K562 (cell line): ENCODE measurements around the gene PGLYRP1. TPM values are rescaled to one million over a fixed set of nuclear protein-coding genes. Genes with fewer than 3 reads are reported as not detected.
A peak's percentile ranks its signal among the peaks of the same experiment; 100 is the strongest.

ENCODE experiments used
- ATAC-seq: fragments of 200-7000 bp; cut with Tn5 transposase; 3 replicates; pipeline ENCODE4 v1.9.1; 2020; ENCODE audit warnings: moderate library complexity
- BruUV-seq: library from RNA; stranded (reverse); fragments of 400-500 nt; replicated peaks from 2 replicates; lab custom pipeline; 2021; lab: Mats Ljungman, UMichigan
- CTCF ChIA-PET: fragments of 300-600 bp; formaldehyde crosslinking; extraction: SDS; loops from one replicate; lab custom pipeline; 2021; ENCODE audit warnings: low intra/inter-chr PET ratio; lab: Yijun Ruan, JAX
- POLR2A ChIA-PET: fragments of 300-600, 350-650 bp; sonication (Branson Sonifier 250); formaldehyde crosslinking; extraction: SDS; loops from one replicate; lab custom pipeline; 2021; ENCODE audit warnings: antibody characterized with exemption, inconsistent platforms; lab: Yijun Ruan, JAX
- DNase-seq, 4 experiments: peaks; one replicate each; pipeline versions ENCODE4 v3.0.0 to v3.0.0-alpha.2; 2011 to 2018; ENCODE audit warnings: low spot score in 3 of 4, mixed read lengths in 3 of 4; ENCODE audit errors: extremely low read depth in 1 of 4
- FAIRE-seq: peaks from 2 replicates; lab custom pipeline; 2011; peaks lifted over from hg19 to GRCh38; lab: Jason Lieb, UNC
- H2AFZ ChIP-seq: 2 replicates; pipeline ENCODE4 v1.6.0; 2011; ENCODE audit warnings: low read depth, low read length, control low read depth, inconsistent platforms
- H3K27ac ChIP-seq: fragments of 200-600 bp; 3 replicates; pipeline ENCODE4 v1.8.0; 2011; ENCODE audit warnings: low read depth, mild to moderate bottlenecking, control low read depth, inconsistent platforms, low read length, moderate library complexity, mixed read lengths; ENCODE audit errors: extremely low read depth
- H3K27me3 ChIP-seq, 2 experiments: fragments of 300-600 bp in 1 of 2; 2 replicates in 1 of 2; 3 replicates in 1 of 2; pipeline versions ENCODE4 v1.6.0 to v1.8.0; 2011; ENCODE audit warnings: inconsistent platforms in 2 of 2, low read length in 2 of 2, mild to moderate bottlenecking in 1 of 2, mixed read lengths in 1 of 2, moderate library complexity in 1 of 2; ENCODE audit not compliant: control insufficient read depth in 2 of 2, insufficient read depth in 2 of 2
- H3K36me3 ChIP-seq: fragments of 300-600 bp; 3 replicates; pipeline ENCODE4 v1.8.0; 2011; ENCODE audit warnings: mild to moderate bottlenecking, low read length, inconsistent platforms; ENCODE audit not compliant: control insufficient read depth, insufficient read depth
- H3K4me1 ChIP-seq, 2 experiments: fragments of 200-600 bp in 1 of 2; replicated peaks in 1 of 2; 2 replicates in 1 of 2; 3 replicates in 1 of 2; pipeline versions ENCODE4 v1.5.1 to v1.8.0; 2011; ENCODE audit warnings: inconsistent platforms in 2 of 2, low read length in 2 of 2, mild to moderate bottlenecking in 1 of 2, mixed read lengths in 1 of 2, moderate library complexity in 1 of 2; ENCODE audit not compliant: control insufficient read depth in 2 of 2, insufficient read depth in 2 of 2
- H3K4me2 ChIP-seq: 2 replicates; pipeline ENCODE4 v1.6.1; 2011; ENCODE audit warnings: low read length, control low read depth, inconsistent platforms, mixed read lengths; ENCODE audit not compliant: insufficient read depth
- H3K4me3 ChIP-seq: fragments of 200-600 bp; sonication (generic), shearing (Covaris generic); 2 replicates; pipeline ENCODE4 v1.5.1; 2016; ENCODE audit warnings: control low read depth, inconsistent platforms
- H3K79me2 ChIP-seq: fragments of 200-600 bp; 3 replicates; pipeline ENCODE4 v1.8.0; 2011; ENCODE audit warnings: low read length, inconsistent platforms; ENCODE audit not compliant: control insufficient read depth, insufficient read depth
- H3K9ac ChIP-seq, 2 experiments: 2 replicates each; pipeline versions ENCODE4 v1.6.0 to v1.6.1; 2011; ENCODE audit warnings: low read depth in 2 of 2, low read length in 2 of 2, control low read depth in 1 of 2, inconsistent platforms in 1 of 2, mild to moderate bottlenecking in 1 of 2, mixed read lengths in 1 of 2; ENCODE audit not compliant: insufficient read depth in 1 of 2
- H3K9me1 ChIP-seq: one replicate; pipeline ENCODE4 v1.6.0; 2011; ENCODE audit warnings: inconsistent platforms, mild to moderate bottlenecking, low read length, moderate library complexity; ENCODE audit not compliant: control insufficient read depth, insufficient read depth
- H3K9me3 ChIP-seq: replicated peaks from 2 replicates; pipeline ENCODE4 v1.5.1; 2011; ENCODE audit warnings: low read depth, low read length, inconsistent platforms; ENCODE audit not compliant: control insufficient read depth, insufficient read depth
- H4K20me1 ChIP-seq: replicated peaks from 2 replicates; pipeline ENCODE4 v1.6.1; 2011; ENCODE audit warnings: low read length, inconsistent platforms, mixed read lengths; ENCODE audit not compliant: control insufficient read depth, insufficient read depth
- ADNP ChIP-seq: fragments of 200-800 bp; sonication (Bioruptor generic); IDR thresholded peaks from 2 replicates; pipeline ENCODE4 v1.6.1; 2016; ENCODE audit warnings: missing genetic modification characterization, missing compliant biosample characterization
- BCOR ChIP-seq: fragments of 450-650 bp; IDR thresholded peaks from 2 replicates; pipeline ENCODE4 v1.6.1; 2016
- CBFB ChIP-seq: sonication (generic); formaldehyde crosslinking; IDR thresholded peaks from 2 replicates; pipeline ENCODE4 v1.4.0; 2020; ENCODE audit warnings: mild to moderate bottlenecking, missing genetic modification reagents
- KDM1A ChIP-seq, 2 experiments: fragments of 450-650 bp; IDR thresholded peaks; 2 replicates each; pipeline ENCODE4 v1.6.1; 2016; ENCODE audit warnings: mild to moderate bottlenecking in 2 of 2
- MAX ChIP-seq: sonication (generic); formaldehyde crosslinking; IDR thresholded peaks from 2 replicates; pipeline ENCODE4 v1.9.0; 2022; ENCODE audit warnings: mild to moderate bottlenecking, missing genetic modification reagents
- RBM25 ChIP-seq: fragments of 200-400 bp; formaldehyde crosslinking; IDR thresholded peaks from 2 replicates; pipeline ENCODE4 v1.6.1; 2018; ENCODE audit warnings: low read length, low read depth, moderate library complexity; ENCODE audit not compliant: severe bottlenecking
- SAP30 ChIP-seq: fragments of 200-600 bp; sonication (generic); IDR thresholded peaks from 2 replicates; pipeline ENCODE4 v1.6.1; 2012; ENCODE audit warnings: borderline replicate concordance, low read depth, mild to moderate bottlenecking, moderate library complexity, low read length, control low read depth, inconsistent platforms; ENCODE audit not compliant: insufficient read depth, poor library complexity, severe bottlenecking
- WGBS: fragments of 100-300 bp; shearing (Covaris generic); methylation state at CpG from one replicate; pipeline ENCODE4 v1.1.6; 2016; ENCODE audit warnings: low coverage, mixed read lengths; ENCODE audit not compliant: insufficient coverage; ENCODE audit errors: missing lambda C conversion rate; 5-methylcytosine and 5-hydroxymethylcytosine counted together
- in situ Hi-C: fragments of 300-500 bp; cut with MboI; formaldehyde crosslinking; loops from 4 replicates; pipeline ENCODE4 v1.15.0; 2018; ENCODE audit warnings: inconsistent platforms, mixed read lengths
- intact Hi-C: fragments of 100-400 bp; cut with micrococcal nuclease; formaldehyde crosslinking; loops from 2 replicates; pipeline ENCODE4 v1.14.2; 2022
- polyA plus RNA-seq, 8 experiments: library from polyadenylated mRNA; depleted of rRNA in 4 of 8; stranded (reverse) in 5 of 8; unstranded in 3 of 8; fragments of >200 nt; fragmentation: Nextera tagmentation in 2 of 8; fragmentation: Illumina TruSeq in 1 of 8; extraction: Ambion mirVana in 2 of 8; extraction: Trizol in 1 of 8; gene quantifications; 2 replicates each; pipeline versions ENCODE4 v1.2.1 to v1.2.3, GENCODE V29; 2011 to 2014; ENCODE audit warnings: inconsistent platforms in 1 of 8, missing spikeins in 1 of 8
- total RNA-seq, 7 experiments: library from RNA; depleted of rRNA in 6 of 7; stranded (reverse); fragments of >200 nt in 6 of 7; fragmentation: Illumina TruSeq in 2 of 7; extraction: Trizol in 2 of 7; gene quantifications; 2 replicates each; pipeline versions ENCODE4 v1.2.1 to v1.2.3, GENCODE V29; 2011 to 2021; ENCODE audit warnings: low replicate concordance in 1 of 7

PGLYRP1 gene
- total and polyA plus RNA-seq, 9 of the 15 experiments (the other 6 are each of a cell fraction or from before 2014, with no cell fraction given), result not detected

DNA sequence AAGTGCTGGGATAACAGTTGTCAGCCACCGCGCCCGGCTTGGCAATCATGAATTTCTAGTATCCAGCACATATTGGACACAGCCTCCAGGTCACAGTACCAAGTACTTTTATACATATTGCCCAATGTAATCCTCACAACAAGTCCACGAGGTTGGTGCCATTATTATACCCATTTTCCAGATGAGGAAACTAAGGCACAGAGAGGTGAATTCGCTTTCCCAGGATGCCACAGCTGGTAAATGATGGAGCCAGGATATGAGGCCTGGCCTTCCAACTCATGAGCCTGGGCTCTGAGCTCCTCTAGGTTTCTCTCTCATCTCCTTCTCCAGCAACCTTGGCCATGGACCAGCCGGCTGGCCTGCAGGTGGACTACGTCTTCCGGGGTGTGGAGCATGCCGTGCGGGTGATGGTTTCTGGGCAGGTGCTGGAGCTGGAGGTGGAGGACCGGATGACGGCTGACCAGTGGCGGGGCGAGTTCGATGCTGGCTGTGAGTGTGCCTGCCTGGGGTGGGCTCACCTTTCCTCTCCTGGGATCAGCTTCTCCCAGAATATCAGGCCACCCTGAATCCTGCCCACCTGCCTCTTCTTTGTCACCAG is 20.1 kb downstream of the PGLYRP1 start:
- Histone ChIP-seq H3K4me2 (no peak overlapping the region), H2AFZ (no peak overlapping the region), H4K20me1 (peaks cover 17% of the 10 kb centered on the region), H3K9me3 (no peaks in the 10 kb centered on the region), H3K36me3 (peaks cover 3% of the 10 kb centered on the region; the same call in 1 of the 3 replicates), H3K27ac (no peak overlapping the region), H3K27me3 (no peaks in the 10 kb centered on the region), H3K4me3 (no peak overlapping the region), H3K9me1 (no peaks in the 10 kb centered on the region), H3K4me1 (peaks cover 13 to 28% of the 10 kb centered on the region in 2 experiments; a peak in 4 of 5 replicates), H3K79me2 (no peaks in the 10 kb centered on the region; the same call in 2 of the 3 replicates), H3K9ac (peak overlapping the region in 1 of 2 experiments; percentile 71; a peak in 1 of 4 replicates)
- ChIA-PET POLR2A (interaction anchor here (0.7 kb wide), 1 partner anchor 191 kb away, joined by 3 read pairs; no protein-coding TSS in a partner anchor), CTCF (no interaction called here)
- FAIRE-seq, result no peak
- in situ Hi-C loops (loop anchor here (10.0 kb wide), 1 partner anchor 198 kb away; no protein-coding TSS in a partner anchor), intact Hi-C loops (no loop called here)
- TF ChIP-seq KDM1A (IDR thresholded peaks at IDR 0.05) (peak in 1 of 2 experiments; percentile 29; a peak in 1 of 4 replicates), MAX (CRISPR knock-in tag) (0 out of 2 replicates have a peak, but pooled peaks have one; percentile 19), CBFB (CRISPR knock-in tag) (no peak), SAP30 (no peak), RBM25 (peak; percentile 79), ADNP (tag) (0 out of 2 replicates have a peak, but pooled peaks have one; percentile 29), BCOR (peak; percentile 55; the same call in 1 of the 2 replicates)
- no peak for DNase-seq
- no TSS peak for BruUV-seq
- ATAC-seq, result no peak
- WGBS, result 91% methylated on average over 12 of the region's 15 CpGs
